ENCODE results near the gene CPED1.
"Not testable (repeated sequence)": the region's sequence is repeated elsewhere in the genome, so short reads cannot be mapped to it uniquely, and the experiment has no call there.

Gene CPED1

GRCh38 chr7:121125454-121125853, 136.9 kb downstream of the CPED1 start:
- DNase-seq; H3K9me3 ChIP-seq (ENCODE audit: control insufficient read depth, low read length); H3K36me3 ChIP-seq (ENCODE audit: control insufficient read depth, insufficient read depth, low read length); H3K4me3 ChIP-seq (ENCODE audit: insufficient read depth, low read depth, low read length, poor library complexity, severe bottlenecking); H3K4me1 ChIP-seq (ENCODE audit: control insufficient read depth, insufficient read depth, low read length, poor library complexity, severe bottlenecking); H3K27me3 ChIP-seq (replicated peaks; ENCODE audit: control insufficient read depth, insufficient read depth, low read length, poor library complexity, severe bottlenecking); H3K27ac ChIP-seq (ENCODE audit: insufficient read depth, low read length, poor library complexity, severe bottlenecking): not testable (repeated sequence)

GRCh38 chr7:121126201-121126600, 137.7 kb downstream of the CPED1 start:
- DNase-seq = no peak
- no peaks in the 10 kb centered on the region for H3K4me1 ChIP-seq (ENCODE audit: control insufficient read depth, insufficient read depth, low read length, poor library complexity, severe bottlenecking)
- no peaks in the 10 kb centered on the region for H3K9me3 ChIP-seq (ENCODE audit: control insufficient read depth, low read length)
- no peaks in the 10 kb centered on the region for H3K36me3 ChIP-seq (ENCODE audit: control insufficient read depth, insufficient read depth, low read length)
- no peak overlapping the region for H3K27ac ChIP-seq (ENCODE audit: insufficient read depth, low read length, poor library complexity, severe bottlenecking)
- no peak overlapping the region for H3K4me3 ChIP-seq (ENCODE audit: insufficient read depth, low read depth, low read length, poor library complexity, severe bottlenecking)
- H3K27me3 ChIP-seq (replicated peaks; ENCODE audit: control insufficient read depth, insufficient read depth, low read length, poor library complexity, severe bottlenecking) = no peaks in the 10 kb centered on the region

GRCh38 chr7:121126801-121127534, 138.5 kb downstream of the CPED1 start:
- no peaks in the 10 kb centered on the region for H3K36me3 ChIP-seq (ENCODE audit: control insufficient read depth, insufficient read depth, low read length)
- no peak overlapping the region for H3K4me3 ChIP-seq (ENCODE audit: insufficient read depth, low read depth, low read length, poor library complexity, severe bottlenecking)
- no peaks in the 10 kb centered on the region for H3K4me1 ChIP-seq (ENCODE audit: control insufficient read depth, insufficient read depth, low read length, poor library complexity, severe bottlenecking)
- no peak overlapping the region for H3K27ac ChIP-seq (ENCODE audit: insufficient read depth, low read length, poor library complexity, severe bottlenecking)
- no peaks in the 10 kb centered on the region for H3K9me3 ChIP-seq (ENCODE audit: control insufficient read depth, low read length)
- no peaks in the 10 kb centered on the region for H3K27me3 ChIP-seq (replicated peaks; ENCODE audit: control insufficient read depth, insufficient read depth, low read length, poor library complexity, severe bottlenecking)
- DNase-seq = no peak

DNA sequence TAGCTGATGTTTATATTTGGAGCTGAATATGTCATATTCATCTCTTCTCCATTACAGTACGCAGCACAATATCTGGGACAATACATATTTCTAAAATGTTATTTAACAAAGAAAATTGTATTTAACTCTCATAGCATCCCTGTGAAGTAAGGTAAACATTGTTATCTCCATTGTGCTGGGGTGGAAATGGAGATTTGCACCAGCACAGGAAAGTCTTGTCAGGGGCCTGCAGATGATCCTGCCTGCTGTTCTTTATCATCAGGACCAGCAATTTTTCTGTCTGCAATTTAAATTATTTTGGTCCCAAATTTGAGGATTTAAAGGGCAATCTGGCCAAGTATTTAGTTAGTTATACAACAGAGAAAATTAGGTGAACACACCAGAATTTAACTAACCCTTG, 144.4 kb downstream of the CPED1 start:
- Histone ChIP-seq H3K4me1 (ENCODE audit: control insufficient read depth, insufficient read depth, low read length, poor library complexity, severe bottlenecking) (no peaks in the 10 kb centered on the region), H3K4me3 (ENCODE audit: insufficient read depth, low read depth, low read length, poor library complexity, severe bottlenecking) (no peak overlapping the region), H3K27ac (ENCODE audit: insufficient read depth, low read length, poor library complexity, severe bottlenecking) (no peak overlapping the region)

DNA sequence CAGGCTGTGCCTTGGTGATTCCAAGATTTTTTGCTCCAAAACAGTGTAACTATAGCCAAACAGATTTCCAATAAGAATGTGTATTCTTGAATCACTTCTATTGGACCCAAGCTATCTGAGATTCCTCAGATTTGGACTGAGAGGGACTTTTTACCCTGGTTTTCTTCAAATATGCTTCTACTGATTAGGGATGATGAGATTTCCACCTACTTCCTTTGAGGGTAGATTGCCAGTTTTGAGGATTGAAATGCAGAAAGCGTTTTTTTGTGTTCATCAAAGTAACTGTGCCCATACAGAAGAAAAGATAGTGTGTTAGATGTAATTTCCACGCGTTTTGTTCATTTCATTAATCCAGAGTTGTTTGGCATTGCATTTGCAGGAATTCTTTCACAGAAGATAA, 144.9 kb downstream of the CPED1 start:
- Histone ChIP-seq H3K36me3 (ENCODE audit: control insufficient read depth, insufficient read depth, low read length) (no peaks in the 10 kb centered on the region), H3K4me3 (ENCODE audit: insufficient read depth, low read depth, low read length, poor library complexity, severe bottlenecking) (no peak overlapping the region), H3K27ac (ENCODE audit: insufficient read depth, low read length, poor library complexity, severe bottlenecking) (no peak overlapping the region), H3K9me3 (ENCODE audit: control insufficient read depth, low read length) (no peaks in the 10 kb centered on the region), H3K4me1 (ENCODE audit: control insufficient read depth, insufficient read depth, low read length, poor library complexity, severe bottlenecking) (no peaks in the 10 kb centered on the region), H3K27me3 (replicated peaks; ENCODE audit: control insufficient read depth, insufficient read depth, low read length, poor library complexity, severe bottlenecking) (no peaks in the 10 kb centered on the region)
- DNase-seq = no peak

More for the DNA sequence above, 144.4 kb downstream of the CPED1 start:
- DNase-seq = no peak
- no peaks in the 10 kb centered on the region for H3K9me3 ChIP-seq (ENCODE audit: control insufficient read depth, low read length)
- no peaks in the 10 kb centered on the region for H3K36me3 ChIP-seq (ENCODE audit: control insufficient read depth, insufficient read depth, low read length)
- no peaks in the 10 kb centered on the region for H3K27me3 ChIP-seq (replicated peaks; ENCODE audit: control insufficient read depth, insufficient read depth, low read length, poor library complexity, severe bottlenecking)

DNA sequence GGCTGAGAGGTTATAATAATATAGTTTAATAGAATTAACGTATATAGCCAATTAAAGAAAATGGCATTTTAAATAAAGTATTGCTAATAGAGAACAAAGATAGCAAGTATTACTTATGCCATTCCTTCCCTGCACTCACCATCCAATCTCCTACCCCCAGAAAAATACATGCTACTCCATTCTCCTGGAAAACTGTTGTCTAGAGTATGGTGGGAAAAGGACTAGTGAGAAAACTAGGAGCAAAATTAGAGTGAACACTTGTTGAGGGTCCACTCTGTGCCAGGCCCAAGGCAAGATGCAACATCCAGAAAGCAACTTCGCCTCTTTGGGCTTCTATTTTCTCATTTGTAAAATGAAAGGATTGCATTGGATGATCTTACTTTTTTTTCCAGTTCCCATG, 149.1 kb downstream of the CPED1 start:
- no peaks in the 10 kb centered on the region for H3K9me3 ChIP-seq (ENCODE audit: control insufficient read depth, low read length)
- H3K4me3 ChIP-seq (ENCODE audit: insufficient read depth, low read depth, low read length, poor library complexity, severe bottlenecking) = no peak overlapping the region
- H3K27me3 ChIP-seq (replicated peaks; ENCODE audit: control insufficient read depth, insufficient read depth, low read length, poor library complexity, severe bottlenecking) = no peaks in the 10 kb centered on the region
- no peaks in the 10 kb centered on the region for H3K36me3 ChIP-seq (ENCODE audit: control insufficient read depth, insufficient read depth, low read length)
- no peak overlapping the region for H3K27ac ChIP-seq (ENCODE audit: insufficient read depth, low read length, poor library complexity, severe bottlenecking)
- H3K4me1 ChIP-seq (ENCODE audit: control insufficient read depth, insufficient read depth, low read length, poor library complexity, severe bottlenecking) = no peaks in the 10 kb centered on the region
- DNase-seq = no peak

DNA sequence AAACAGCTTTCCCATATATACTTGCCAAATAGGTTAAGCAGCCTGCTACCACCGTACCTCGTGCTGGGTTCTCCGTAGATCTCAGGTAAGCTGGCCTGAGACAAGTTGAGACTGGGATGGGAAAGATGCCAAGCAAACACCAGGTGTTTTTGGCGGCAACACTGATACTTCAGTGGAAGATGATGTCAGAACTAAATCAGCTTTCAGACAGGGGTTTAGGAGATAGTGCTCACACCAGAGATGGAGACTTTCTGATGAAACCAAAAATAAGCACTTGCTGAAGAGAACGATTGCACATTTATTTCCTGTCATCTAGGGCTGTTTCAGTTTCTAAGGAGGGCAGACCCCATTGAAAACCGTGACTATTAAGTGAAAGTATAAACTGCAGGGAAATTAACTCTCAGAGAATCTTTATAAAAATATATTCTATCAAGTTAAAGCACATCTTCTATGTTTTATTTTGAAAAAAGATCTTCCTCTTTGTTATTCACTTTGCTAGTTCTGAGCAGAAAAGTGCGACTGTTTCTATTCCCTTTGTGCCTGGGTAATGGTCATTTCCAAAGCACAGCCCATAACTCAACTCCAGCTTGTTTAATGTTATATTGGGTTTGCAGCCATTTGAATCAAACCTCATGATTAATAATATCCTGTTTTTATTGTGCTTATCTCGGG, 149.9 kb downstream of the CPED1 start:
- Histone ChIP-seq H3K27ac (ENCODE audit: insufficient read depth, low read length, poor library complexity, severe bottlenecking) (no peak overlapping the region), H3K27me3 (replicated peaks; ENCODE audit: control insufficient read depth, insufficient read depth, low read length, poor library complexity, severe bottlenecking) (no peaks in the 10 kb centered on the region), H3K4me1 (ENCODE audit: control insufficient read depth, insufficient read depth, low read length, poor library complexity, severe bottlenecking) (no peaks in the 10 kb centered on the region), H3K4me3 (ENCODE audit: insufficient read depth, low read depth, low read length, poor library complexity, severe bottlenecking) (no peak overlapping the region), H3K9me3 (ENCODE audit: control insufficient read depth, low read length) (no peaks in the 10 kb centered on the region), H3K36me3 (ENCODE audit: control insufficient read depth, insufficient read depth, low read length) (no peaks in the 10 kb centered on the region)
- no peak for DNase-seq

DNA sequence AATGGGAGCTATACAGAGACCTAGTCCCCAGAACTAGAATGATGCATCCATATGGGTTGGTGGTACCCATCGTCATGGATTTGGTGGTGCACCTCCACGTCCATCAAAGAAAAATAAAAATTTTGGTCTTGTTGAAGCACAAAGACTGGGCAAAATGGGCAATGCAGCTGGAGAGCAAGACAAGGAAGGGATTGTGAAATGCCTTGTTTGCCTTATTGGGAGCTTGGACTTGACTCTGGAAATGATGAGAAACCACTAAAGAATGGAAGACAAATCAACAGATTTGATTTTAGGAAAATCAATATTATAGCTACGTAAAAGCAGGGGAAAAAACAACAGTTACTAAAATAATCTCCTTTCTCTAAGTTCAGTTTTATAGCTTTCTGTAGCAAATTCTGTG, 150.9 kb downstream of the CPED1 start:
- Histone ChIP-seq H3K27me3 (replicated peaks; ENCODE audit: control insufficient read depth, insufficient read depth, low read length, poor library complexity, severe bottlenecking) (no peaks in the 10 kb centered on the region), H3K9me3 (ENCODE audit: control insufficient read depth, low read length) (no peaks in the 10 kb centered on the region), H3K4me1 (ENCODE audit: control insufficient read depth, insufficient read depth, low read length, poor library complexity, severe bottlenecking) (no peaks in the 10 kb centered on the region), H3K27ac (ENCODE audit: insufficient read depth, low read length, poor library complexity, severe bottlenecking) (no peak overlapping the region), H3K4me3 (ENCODE audit: insufficient read depth, low read depth, low read length, poor library complexity, severe bottlenecking) (no peak overlapping the region), H3K36me3 (ENCODE audit: control insufficient read depth, insufficient read depth, low read length) (no peaks in the 10 kb centered on the region)
- DNase-seq = no peak

- no peak overlapping the region for H3K27ac ChIP-seq (ENCODE audit: insufficient read depth, low read length, poor library complexity, severe bottlenecking)
Observed at GRCh38 chr7:121140790-121141189, 152.3 kb downstream of the CPED1 start.

GRCh38 chr7:121151774-121152221, 163.3 kb downstream of the CPED1 start:
- DNase-seq = no peak
- H3K4me1 ChIP-seq (ENCODE audit: control insufficient read depth, insufficient read depth, low read length, poor library complexity, severe bottlenecking) = no peaks in the 10 kb centered on the region
- H3K4me3 ChIP-seq (ENCODE audit: insufficient read depth, low read depth, low read length, poor library complexity, severe bottlenecking) = no peak overlapping the region
- no peak overlapping the region for H3K27ac ChIP-seq (ENCODE audit: insufficient read depth, low read length, poor library complexity, severe bottlenecking)
- no peaks in the 10 kb centered on the region for H3K9me3 ChIP-seq (ENCODE audit: control insufficient read depth, low read length)
- no peaks in the 10 kb centered on the region for H3K36me3 ChIP-seq (ENCODE audit: control insufficient read depth, insufficient read depth, low read length)
- peaks cover 5% of the 10 kb centered on the region for H3K27me3 ChIP-seq (replicated peaks; ENCODE audit: control insufficient read depth, insufficient read depth, low read length, poor library complexity, severe bottlenecking)

More at GRCh38 chr7:121140790-121141189, 152.3 kb downstream of the CPED1 start:
- no peaks in the 10 kb centered on the region for H3K4me1 ChIP-seq (ENCODE audit: control insufficient read depth, insufficient read depth, low read length, poor library complexity, severe bottlenecking)
- H3K27me3 ChIP-seq (replicated peaks; ENCODE audit: control insufficient read depth, insufficient read depth, low read length, poor library complexity, severe bottlenecking) = no peaks in the 10 kb centered on the region
- H3K4me3 ChIP-seq (ENCODE audit: insufficient read depth, low read depth, low read length, poor library complexity, severe bottlenecking) = no peak overlapping the region
- no peaks in the 10 kb centered on the region for H3K36me3 ChIP-seq (ENCODE audit: control insufficient read depth, insufficient read depth, low read length)
- no peak for DNase-seq
- H3K9me3 ChIP-seq (ENCODE audit: control insufficient read depth, low read length) = no peaks in the 10 kb centered on the region
